DMS 273 (cell line): ENCODE results near the gene C9orf50.

Experiments
- DNase-seq: peaks from one replicate; lab custom pipeline; 2025; ENCODE audit not compliant: unreplicated experiment; lab: John Stamatoyannopoulos, UW

The C9orf50 gene

DNA sequence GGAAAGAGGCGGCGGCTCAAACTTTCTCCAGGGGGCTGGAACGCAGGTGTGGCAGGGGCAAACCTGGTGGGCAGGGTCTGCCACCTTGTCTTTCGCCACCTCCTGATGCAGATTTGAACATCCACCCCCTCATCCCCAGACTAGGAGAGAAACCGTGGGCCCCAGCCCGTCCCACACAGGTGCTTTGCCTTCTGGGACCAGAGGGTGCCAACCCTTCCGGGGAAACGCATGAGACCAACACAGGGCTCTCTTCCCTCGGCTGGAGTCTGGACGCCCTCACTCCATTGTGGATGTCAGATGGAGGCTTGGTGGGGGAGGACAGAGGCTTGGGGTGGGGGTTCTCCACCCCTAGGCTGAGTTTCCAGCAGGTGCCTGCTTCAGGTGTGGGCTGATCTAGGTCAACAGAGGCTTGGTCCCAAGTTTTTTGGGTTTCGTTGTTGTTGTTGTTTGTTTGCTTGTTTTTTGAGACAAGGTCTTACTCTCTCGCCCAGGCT, 9.5 kb downstream of the C9orf50 start:
- DNase-seq = peak; percentile 55

DNA sequence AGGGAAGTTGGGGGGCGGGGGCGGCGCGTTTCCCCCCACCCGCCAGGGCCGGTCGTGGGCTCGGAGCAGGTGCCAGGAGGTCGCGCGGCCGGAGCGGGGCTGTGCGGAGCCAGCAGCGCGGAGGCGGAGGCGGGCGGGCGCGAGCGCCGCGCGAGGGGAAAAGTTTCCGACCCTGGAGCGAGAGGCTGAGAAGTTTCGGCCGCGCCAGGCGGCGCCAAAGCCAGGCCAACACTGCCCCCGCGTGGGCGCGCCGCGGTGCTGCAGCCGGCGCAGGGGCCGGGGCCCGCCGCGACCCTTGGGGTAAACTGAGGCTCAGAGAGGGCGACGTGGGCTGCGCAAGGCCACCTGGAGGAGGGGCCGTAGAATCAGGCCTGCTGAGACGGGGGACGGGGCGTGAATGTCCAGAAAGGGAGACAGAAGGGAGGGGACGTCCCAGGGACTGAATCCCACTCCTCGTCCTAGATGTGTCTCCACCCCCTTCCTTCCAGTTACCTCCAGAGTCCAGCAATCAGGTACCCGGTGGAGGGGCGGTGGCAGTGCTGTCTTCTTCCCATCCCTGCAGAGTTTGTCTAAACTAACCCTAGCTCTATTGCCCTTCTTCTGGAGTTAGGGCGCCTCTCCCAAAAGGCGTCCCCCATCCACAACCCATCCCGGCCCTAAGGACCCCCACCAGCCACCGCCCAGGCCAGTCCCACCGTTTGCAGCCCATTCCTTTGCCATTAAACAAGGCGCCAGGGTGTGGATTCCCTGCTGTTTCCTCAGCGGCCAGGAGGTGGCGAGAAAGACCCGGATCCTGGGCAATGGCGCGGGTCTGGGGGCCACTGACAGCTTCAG, 10.2 kb downstream of the C9orf50 start:
- peak; percentile 85 for DNase-seq

- no peak for DNase-seq
These were observed 10.8 kb downstream of the C9orf50 start for GRCh38 chr9:129610213-129610472.

GRCh38 chr9:129609486-129610212, 11.3 kb downstream of the C9orf50 start:
- no peak for DNase-seq

GRCh38 chr9:129608561-129609481, 12.1 kb downstream of the C9orf50 start:
- no peak for DNase-seq

DNA sequence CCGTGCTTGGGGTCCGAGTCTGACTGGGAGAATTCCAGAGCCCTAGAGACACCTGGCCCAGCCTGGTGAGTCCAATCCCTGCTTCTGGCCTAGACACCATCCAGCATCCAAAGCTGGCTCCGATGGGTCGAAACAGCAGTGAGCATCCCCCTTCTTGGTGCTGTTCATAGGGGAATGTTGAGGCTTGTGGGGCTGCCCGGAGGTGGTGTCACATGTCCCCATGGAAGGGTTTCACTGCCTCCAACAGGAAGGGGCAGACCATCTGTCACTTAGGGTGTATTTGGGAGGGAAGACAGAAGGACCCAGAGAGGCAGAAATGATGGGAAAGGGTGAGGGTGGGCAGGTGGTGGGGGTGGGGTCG, 13.9 kb downstream of the C9orf50 start:
- peak; percentile 93 for DNase-seq

DNA sequence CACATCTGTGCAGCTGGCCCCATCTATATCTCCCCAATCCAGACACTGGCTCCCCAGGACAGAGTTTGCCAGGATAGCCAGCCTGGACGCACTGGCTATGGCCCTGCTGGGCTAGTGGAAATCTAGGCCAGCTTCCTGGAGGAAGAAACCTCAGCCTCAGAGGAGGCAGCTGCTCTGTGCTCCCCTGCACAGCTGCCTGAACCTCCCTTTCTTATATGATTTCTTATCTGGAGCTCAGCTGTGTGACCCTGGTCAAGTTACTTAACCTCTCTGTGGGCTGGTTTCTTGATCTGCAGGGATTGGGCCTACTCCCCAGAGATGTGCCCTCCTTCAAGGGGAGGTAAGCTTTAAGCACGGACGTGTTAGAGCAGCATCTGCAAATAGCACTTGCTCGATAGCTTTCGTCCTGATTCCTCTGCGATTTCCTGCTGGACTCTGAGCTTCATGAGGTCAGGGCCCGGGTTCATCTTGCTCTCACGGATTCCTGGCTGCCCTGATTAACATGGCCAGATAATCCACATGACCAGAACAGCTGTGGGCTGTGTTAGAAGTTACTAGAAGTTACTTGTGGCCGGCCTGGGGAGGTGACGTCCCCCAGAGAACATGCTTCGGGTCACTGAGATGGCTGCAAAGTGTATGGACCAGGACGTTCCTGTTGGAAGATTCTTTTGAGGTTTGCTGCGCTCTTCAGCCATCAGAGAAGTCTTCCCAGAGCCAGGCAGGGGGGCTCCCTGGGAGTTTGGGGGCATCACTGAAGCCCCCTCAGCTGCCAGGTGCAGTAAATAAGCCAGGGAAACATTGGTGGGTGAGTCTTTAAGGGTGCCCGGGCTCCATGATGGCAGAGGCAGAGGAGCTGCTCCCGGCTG, 14.5 kb downstream of the C9orf50 start:
- no peak for DNase-seq

DNA sequence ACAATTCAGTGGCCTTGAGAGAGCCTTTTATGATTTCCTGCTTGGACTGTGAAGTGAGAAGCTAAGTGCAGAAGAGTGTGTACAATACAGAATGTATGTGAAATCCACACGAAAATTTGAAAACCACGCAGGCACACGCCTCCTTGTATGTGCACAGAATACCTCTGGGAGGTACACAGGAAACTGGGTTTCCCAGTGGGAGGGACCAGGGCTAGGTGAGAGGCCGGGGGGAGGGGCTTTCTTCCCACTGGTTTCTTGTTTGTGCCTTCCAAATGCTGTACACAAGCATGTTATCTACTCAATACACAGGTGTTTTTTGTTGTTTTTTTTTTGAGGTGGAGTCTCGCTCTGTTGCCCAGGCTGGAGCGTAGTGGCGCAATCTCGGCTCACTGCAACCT, 16.1 kb downstream of the C9orf50 start:
- DNase-seq = peak; percentile 25

DNA sequence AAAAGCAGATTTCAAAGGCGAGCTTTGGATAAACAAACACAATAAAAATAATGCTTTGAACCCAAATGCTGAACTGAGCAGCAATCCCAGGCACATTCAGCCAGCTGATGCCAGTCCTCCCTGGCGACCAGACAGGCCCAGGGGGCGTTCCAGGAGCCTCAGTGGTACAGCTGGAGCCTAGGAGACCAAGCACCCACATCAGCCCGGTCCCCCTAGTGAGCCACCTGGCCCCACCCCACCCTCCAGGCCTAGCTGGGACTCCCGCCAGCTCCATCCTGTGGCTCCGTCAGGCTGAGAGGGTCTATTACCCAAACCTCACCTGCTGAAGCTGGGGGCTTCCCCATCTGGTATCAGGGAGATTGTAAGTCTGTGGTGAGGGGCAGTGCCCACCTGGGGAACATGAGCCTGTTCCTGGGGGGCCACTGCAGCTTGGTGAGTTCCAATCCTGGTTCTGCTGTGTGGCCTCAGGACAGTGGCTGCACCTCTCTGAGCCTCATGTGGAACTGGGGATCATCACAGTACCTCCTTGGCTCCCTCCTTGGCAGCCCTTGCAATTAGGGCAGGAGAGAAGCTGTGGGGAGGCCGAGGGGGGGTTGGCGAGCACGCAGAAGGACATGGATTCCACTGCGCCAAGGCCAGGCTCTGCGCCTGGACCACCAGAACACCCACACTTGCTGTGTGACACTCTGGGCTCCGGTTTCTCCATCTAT, 16.7 kb downstream of the C9orf50 start:
- DNase-seq = no peak

DNA sequence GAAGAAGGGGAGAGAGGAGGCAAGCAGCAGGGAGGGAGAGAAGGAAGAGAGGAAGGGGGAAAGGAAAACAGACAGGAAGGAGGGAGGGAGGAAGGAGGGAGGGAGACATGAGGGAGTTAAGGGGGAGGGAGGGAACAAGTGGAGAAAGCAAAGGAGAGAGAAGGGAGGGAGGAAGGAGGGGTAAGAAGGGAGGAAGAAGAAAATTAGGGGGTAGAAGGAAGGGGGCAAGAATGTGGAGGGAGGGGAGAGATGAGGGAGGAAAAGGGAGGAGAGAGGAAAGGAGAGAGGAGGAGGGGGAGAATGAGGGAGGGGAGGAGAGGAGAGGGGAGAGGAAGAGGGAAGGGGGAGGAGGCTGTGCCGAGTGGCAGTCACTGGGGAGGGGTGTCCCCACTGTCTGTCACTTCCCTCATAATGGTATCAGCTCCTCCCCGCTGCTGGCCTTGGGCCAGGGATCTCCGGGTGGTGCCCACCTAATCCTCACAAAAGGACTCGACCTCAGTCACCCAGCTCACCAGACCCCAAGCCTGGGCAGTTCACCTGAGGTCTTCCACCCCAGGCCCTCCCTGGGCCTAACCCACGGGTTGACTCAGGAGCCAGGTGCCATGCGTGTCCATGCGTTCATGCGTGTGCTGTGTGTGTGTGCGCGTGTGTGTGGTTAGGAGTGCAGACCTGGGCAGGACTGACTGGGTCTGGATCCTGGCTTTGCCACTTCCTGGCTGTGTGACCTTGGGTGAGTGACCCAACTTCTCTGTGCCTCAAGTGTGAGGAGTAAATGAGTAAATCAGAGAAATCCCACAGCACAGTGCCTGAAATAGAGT, 18.1 kb downstream of the C9orf50 start:
- no peak for DNase-seq

DNA sequence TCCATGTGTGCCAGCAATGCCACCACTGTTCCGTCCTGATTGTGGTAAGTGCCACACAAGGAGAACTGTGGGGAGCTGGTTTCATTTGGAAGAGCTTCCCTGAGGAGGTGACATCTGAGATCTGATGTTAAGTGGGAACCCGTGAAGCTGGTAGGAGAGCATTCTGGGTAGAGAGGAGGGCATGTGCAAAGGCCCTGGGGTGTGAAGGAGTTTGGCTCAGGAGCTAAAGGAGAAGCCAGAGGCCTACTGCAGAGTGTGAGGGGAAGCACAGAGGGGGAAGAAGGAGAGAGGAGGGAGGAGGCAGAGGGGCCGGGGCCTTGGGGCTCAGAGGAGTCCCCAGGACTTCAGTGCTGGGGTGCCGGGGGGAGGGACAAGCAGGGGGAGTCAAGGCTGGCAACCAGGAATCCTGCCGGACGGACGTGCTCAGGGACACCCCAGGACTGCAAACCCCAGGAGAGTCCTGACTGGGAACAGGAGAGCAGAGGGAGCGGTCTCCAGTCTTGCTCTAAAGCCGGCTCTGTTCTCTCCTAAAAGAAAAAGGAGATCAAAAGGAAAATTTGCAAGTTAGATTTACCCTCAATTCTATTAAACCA, 19.7 kb downstream of the C9orf50 start:
- DNase-seq = no peak

DNA sequence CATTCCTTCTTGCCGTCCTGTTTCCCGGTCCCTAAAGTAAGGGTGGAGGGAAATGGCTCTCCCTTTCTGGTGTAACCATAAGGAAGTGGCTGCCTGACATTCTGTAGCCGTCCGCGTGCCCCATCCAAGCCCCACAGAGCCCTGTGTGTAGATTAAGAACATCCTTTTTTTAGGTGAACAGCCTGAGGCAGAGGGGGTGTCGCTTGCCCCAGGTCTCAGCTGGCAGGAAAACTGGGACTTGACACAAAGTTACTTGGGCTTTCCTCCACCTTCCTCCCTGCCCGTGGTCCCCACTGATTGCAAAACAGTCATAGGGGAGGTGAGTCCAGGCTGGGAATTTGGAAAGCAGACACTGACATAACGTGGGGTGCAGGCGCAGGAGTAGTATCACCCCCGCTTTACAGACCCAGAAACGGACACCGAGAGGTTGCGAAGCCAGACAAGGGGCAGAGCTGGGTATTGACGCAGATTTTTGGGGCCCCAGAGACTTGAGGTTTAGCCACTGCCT, 22.8 kb downstream of the C9orf50 start:
- no peak for DNase-seq

DNA sequence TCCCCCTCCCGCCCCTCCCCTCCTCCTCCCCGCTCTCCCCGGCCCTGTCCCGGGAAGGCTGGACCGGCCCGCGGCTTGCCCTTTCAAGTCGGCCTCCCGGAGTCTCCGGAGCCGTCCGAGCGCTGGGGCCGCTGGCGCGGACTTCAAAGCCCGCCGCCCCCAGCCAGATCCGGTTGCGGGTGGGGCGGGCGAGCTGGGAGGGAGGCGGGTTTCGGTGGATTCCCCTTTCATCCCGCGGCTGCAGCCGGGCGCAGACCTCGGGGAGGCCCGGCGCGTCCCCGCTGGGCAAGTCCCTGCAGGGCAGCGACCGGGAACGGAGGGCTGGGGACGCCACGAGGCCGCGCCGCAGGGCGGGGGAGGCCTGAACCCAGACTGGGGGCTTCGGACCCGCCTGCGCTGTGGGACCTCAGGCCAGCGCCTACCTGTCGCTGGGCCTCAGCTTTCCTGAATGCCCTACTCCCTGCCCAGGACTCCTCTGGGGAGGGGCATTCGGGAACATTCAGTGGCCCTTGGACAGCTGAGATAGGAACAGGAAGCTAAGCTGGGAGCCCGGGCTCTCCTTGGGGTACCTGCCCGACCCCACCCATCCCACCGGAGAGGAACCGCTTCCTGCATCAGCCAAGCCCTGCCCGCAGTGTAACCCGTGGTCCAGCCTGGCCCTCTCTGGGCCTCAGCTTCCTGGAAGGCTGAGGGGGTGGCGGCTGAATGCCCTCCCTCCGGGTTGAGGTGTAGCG, 23.4 kb downstream of the C9orf50 start:
- no peak for DNase-seq

- DNase-seq = no peak
These were observed 24.2 kb downstream of the C9orf50 start for GRCh38 chr9:129596541-129597331.

- DNase-seq = no peak
These were observed 24.9 kb downstream of the C9orf50 start for GRCh38 chr9:129595903-129596540.

- no peak for DNase-seq
These were observed 25.6 kb downstream of the C9orf50 start for GRCh38 chr9:129595311-129595741.
